NCI-H748 treated with DMSO at 0.1 percent for 48 hours (cell line): Measurements from ENCODE around the gene CHRNE.

Source experiments
- DNase-seq: peaks from one replicate; lab custom pipeline; 2025; lab: John Stamatoyannopoulos, UW

CHRNE gene

DNA sequence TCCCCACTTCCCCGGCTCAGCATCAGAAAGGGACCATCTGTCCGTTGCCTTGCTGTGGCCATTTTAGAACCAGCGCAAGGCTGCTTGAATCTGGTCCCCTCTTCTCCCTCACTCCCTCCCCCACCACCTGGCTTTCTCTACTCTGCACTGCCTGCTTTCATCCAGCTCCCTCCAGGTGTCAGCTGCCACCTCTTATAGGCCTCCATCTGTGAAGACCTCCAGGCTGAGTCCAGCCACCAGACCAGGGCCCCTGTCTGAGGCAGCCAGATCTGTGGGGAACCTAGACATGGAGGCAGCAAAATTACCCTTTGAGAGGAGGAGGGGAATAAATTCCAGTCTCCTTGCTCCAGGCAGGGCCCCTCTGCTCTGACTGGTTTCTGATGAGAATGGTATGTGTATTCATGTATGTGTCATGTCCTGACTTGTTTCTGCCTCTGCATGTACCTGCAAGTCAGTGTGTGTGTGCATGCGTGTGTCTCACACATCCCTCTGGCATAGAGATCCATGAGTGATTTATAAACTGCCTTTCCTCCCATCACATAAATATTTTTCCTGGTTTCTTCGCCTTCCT, 48.7 kb downstream of the CHRNE start:
- no peak for DNase-seq

DNA sequence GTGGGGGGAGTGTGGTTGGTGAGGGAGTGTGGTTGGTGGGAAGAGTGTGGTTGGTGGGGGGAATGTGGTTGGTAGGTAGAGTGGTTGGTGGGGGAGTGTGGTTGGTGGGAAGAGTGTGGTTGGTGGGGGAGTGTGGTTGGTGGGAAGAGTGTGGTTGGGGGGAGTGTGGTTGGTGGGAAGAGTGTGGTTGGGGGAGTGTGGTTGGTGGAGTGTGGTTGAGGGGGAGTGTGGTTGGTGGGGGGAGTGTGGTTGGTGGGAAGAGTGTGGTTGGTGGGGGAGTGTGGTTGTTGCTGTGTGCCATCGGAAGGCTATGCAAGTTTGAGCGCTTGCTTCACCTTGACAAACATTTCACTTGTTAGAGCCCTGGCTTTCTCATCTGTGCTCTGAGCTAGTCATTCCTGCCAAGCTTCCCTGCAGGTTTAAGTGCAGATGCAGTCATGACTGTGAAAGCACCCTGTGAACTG, 49.7 kb downstream of the CHRNE start:
- DNase-seq: no peak

DNA sequence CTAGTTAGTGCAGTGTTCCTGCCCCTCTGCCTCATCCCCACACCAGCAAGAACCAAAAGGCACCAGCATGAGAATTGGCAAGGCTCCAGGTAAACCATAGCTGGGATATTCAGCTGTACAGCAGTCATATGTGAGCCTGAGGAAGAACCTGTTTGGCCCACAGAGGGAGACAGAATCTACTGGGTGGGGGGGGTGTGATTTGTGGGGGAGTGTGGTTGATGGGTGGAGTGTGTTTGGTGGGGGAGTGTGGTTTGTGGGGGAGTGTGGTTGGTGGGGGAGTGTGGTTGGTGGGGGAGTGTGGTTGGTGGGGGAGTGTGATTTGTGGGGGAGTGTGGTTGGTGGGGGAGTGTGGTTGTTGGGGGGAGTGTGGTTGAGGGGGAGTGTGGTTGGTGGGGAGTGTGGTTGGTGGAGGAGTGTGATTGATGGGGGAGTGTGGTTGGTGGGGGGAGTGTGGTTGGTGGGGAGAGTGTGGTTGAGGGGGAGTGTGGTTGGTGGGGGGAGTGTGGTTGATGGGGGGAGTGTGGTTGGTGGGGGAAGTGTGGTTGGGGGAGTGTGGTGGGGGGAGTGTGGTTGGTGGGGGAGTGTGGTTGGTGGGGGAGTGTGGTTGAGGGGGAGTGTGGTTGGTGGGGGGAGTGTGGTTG, 50.2 kb downstream of the CHRNE start:
- no peak for DNase-seq

DNA sequence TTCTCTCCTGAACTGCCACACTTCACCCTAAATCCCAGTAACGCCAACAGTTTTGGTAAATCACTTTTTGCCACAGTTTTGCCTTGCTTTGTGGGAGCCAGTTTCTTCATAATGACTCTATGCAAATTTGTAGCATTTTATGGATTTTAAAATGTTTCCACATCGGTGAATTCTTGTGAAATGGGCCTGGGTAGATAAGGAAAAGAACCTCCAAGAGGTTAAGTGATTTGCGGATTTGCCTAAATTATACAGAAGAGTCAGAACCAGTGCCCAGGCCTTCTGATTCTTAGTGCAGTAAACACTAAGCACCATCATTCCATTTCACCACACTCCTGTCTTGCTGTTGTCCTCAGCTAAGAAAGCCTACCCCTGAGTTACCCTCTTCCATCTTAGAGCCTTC, 51.8 kb downstream of the CHRNE start:
- DNase-seq: no peak

DNA sequence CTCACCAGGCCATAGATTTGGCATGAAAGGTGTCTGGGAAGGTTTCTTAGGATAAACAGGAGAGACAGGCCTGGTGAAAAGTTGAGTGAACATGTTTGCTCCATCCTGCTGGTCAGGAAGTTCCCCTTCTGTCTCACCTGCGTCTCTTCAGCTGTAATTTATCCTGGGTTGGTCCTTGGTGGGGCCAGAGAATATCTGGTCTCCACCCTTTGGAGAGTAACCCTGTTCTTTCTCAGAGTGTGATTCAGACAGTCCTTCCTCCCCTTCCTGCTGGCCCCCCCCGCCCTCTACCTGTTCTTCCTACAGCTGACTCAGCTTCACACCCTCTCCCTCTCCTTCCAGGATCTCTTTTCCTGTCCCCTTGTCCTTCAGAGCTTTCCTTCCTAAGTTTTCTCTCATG, 52.7 kb downstream of the CHRNE start:
- no peak for DNase-seq

DNA sequence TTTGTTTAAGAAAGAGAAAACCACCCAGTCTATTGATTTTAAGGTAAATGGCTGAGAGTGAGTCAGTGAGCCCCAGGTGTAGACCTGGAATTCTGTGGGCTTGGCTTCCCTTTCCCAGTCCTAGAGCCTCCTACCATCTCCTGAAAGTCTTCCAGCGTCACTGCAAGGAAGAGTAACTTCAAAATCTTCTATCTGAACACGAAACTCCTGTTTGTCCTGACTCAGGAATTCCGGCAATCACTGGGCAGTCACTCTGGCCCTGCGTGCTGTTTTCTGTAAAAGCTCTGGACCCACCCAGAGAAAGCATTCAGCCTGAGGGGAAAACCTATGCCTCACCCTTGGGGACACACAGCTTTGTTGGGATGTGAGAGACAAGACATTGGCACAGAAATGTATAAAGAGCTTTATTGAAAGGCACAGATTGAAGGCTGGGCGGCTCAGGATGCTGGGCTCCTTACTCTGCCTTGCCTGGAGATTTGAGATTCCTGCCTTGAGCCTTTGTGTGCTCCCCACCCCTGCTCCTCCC, 53.8 kb downstream of the CHRNE start:
- DNase-seq: no peak
